B cell (primary cell): ENCODE data around the gene NPNT. TPM values are rescaled to one million over a fixed set of nuclear protein-coding genes. Genes with fewer than 3 reads are reported as not detected.
"Not testable (repeated sequence)": the region's sequence is repeated elsewhere in the genome, so short reads cannot be mapped to it uniquely, and the experiment has no call there.

ENCODE experiments used
- ATAC-seq: fragments of 200-7000 bp; cut with Tn5 transposase; one replicate; pipeline ENCODE4 v1.10.0; 2021; ENCODE audit warnings: low read depth, mild to moderate bottlenecking, moderate number of reproducible peaks, moderate library complexity
- CTCF ChIA-PET: fragments of 350-600 bp; sonication (Branson Sonifier 250); formaldehyde crosslinking; loops from one replicate; lab custom pipeline; 2021; ENCODE audit warnings: antibody characterized with exemption, inconsistent platforms; lab: Charles Lee
- POLR2A ChIA-PET: fragments of 350-600 bp; sonication (Branson Sonifier 250); formaldehyde crosslinking; loops from one replicate; lab custom pipeline; 2021; ENCODE audit warnings: antibody characterized with exemption; lab: Charles Lee
- DNase-seq: peaks from one replicate; pipeline ENCODE4 v3.0.0; 2013
- H2AFZ ChIP-seq: 2 replicates; pipeline ENCODE4 v1.6.1; 2012; ENCODE audit warnings: mild to moderate bottlenecking, low read depth, low read length; ENCODE audit not compliant: insufficient read depth, poor library complexity, severe bottlenecking
- H3K27ac ChIP-seq, 2 donors: 1 replicate in 1 of 2; 2 replicates in 1 of 2; pipeline ENCODE4 v1.5.1; 2012 to 2013; ENCODE audit warnings: low read length in 2 of 2, mild to moderate bottlenecking in 2 of 2, moderate library complexity in 1 of 2
- H3K27me3 ChIP-seq, 4 experiments: fragments of 200-600 bp in 1 of 4; sonication (generic) in 1 of 4; replicated peaks in 1 of 4; 1 replicate in 2 of 4; 2 replicates in 2 of 4; pipeline versions ENCODE4 v1.6.1 to v1.7.0; 2013 to 2016; ENCODE audit warnings: low read length in 3 of 4, mild to moderate bottlenecking in 2 of 4, mixed read lengths in 1 of 4, moderate library complexity in 1 of 4; ENCODE audit not compliant: insufficient read depth in 4 of 4, control insufficient read depth in 3 of 4; ENCODE audit errors: control extremely low read depth in 1 of 4
- H3K36me3 ChIP-seq, 2 experiments: replicated peaks in 1 of 2; 1 replicate in 1 of 2; 2 replicates in 1 of 2; pipeline versions ENCODE4 v1.6.1 to v1.7.1; 2013; ENCODE audit warnings: low read length in 1 of 2; ENCODE audit not compliant: insufficient read depth in 2 of 2, control insufficient read depth in 1 of 2; ENCODE audit errors: control extremely low read depth in 1 of 2, extremely low read depth in 1 of 2
- H3K4me1 ChIP-seq, 2 donors: fragments of 200-600 bp in 1 of 2; sonication (generic) in 1 of 2; 1 replicate in 1 of 2; 2 replicates in 1 of 2; pipeline versions ENCODE4 v1.5.1 to v1.6.1; 2013 to 2017; ENCODE audit warnings: low read length in 2 of 2; ENCODE audit not compliant: control insufficient read depth in 2 of 2, insufficient read depth in 2 of 2
- H3K4me2 ChIP-seq: replicated peaks from 2 replicates; pipeline ENCODE3; 2012; ENCODE audit warnings: mild to moderate bottlenecking, low read depth, low read length; ENCODE audit not compliant: poor library complexity, severe bottlenecking
- H3K4me3 ChIP-seq, 5 experiments: fragments of 200-600 bp in 1 of 5; sonication (generic) in 1 of 5; 1 replicate in 3 of 5; 2 replicates in 2 of 5; pipeline versions ENCODE4 v1.5.1 to v1.7.0; 2011 to 2016; ENCODE audit warnings: low read length in 4 of 5, mild to moderate bottlenecking in 4 of 5, low read depth in 2 of 5, control low read depth in 1 of 5, moderate library complexity in 1 of 5; ENCODE audit not compliant: insufficient read depth in 1 of 5; ENCODE audit errors: control extremely low read depth in 1 of 5, extremely low read depth in 1 of 5
- H3K79me2 ChIP-seq: fragments of 200-600 bp; sonication (generic); one replicate; pipeline ENCODE4 v1.6.0; 2016; ENCODE audit warnings: low read length; ENCODE audit not compliant: control insufficient read depth, insufficient read depth
- H3K9ac ChIP-seq: fragments of 200-600 bp; sonication (generic); 2 replicates; pipeline ENCODE4 v1.6.1; 2017; ENCODE audit warnings: mild to moderate bottlenecking, low read length, moderate library complexity
- H3K9me3 ChIP-seq, 3 donors: one replicate each; pipeline versions ENCODE4 v1.6.1 to v1.7.1; 2013; ENCODE audit warnings: low read length in 2 of 3; ENCODE audit not compliant: control insufficient read depth in 2 of 3, insufficient read depth in 1 of 3; ENCODE audit errors: control extremely low read depth in 1 of 3
- H4K20me1 ChIP-seq: 2 replicates; pipeline ENCODE4 v1.6.0; 2012; ENCODE audit warnings: mild to moderate bottlenecking, low read length; ENCODE audit not compliant: insufficient read depth, control insufficient read depth, poor library complexity, severe bottlenecking
- H3K27ac Mint-ChIP-seq: one replicate; pipeline ENCODE4 v1.8.0; 2021; ENCODE audit warnings: mixed read lengths
- H3K27me3 Mint-ChIP-seq: one replicate; pipeline ENCODE4 v1.8.0; 2021; ENCODE audit warnings: mixed read lengths
- H3K4me1 Mint-ChIP-seq: one replicate; pipeline ENCODE4 v1.8.0; 2021; ENCODE audit warnings: mixed read lengths
- H3K4me3 Mint-ChIP-seq: one replicate; pipeline ENCODE4 v1.8.0; 2021; ENCODE audit warnings: mixed read lengths
- H3K9me3 Mint-ChIP-seq: one replicate; pipeline ENCODE4 v1.8.0; 2022; ENCODE audit warnings: mixed read lengths; ENCODE audit not compliant: insufficient read depth
- EZH2 ChIP-seq: IDR thresholded peaks from 2 replicates; pipeline ENCODE4 v1.6.1; 2012; ENCODE audit warnings: borderline replicate concordance, low read depth, mild to moderate bottlenecking, moderate library complexity, low read length; ENCODE audit not compliant: insufficient read depth, poor library complexity, severe bottlenecking
- WGBS: methylation state at CpG from one replicate; pipeline ENCODE4 v1.1.5; 2013; ENCODE audit warnings: missing lambda C conversion rate; ENCODE audit not compliant: insufficient coverage; 5-methylcytosine and 5-hydroxymethylcytosine counted together
- intact Hi-C: fragments of 100-400 bp; cut with micrococcal nuclease; formaldehyde crosslinking; loops from one replicate; pipeline ENCODE4 v1.10.0; 2022
- polyA plus RNA-seq: library from polyadenylated mRNA; depleted of rRNA; stranded (reverse); fragments of >200 nt; gene quantifications from 2 replicates; pipeline ENCODE4 v1.2.3, GENCODE V29; 2012
- total RNA-seq, 2 donors: library from RNA; stranded (reverse); fragments of 120-200 nt in 1 of 2; gene quantifications; 1 replicate in 1 of 2; 2 replicates in 1 of 2; pipeline versions ENCODE4 v1.2.3 to v1.2.4, GENCODE V29; 2013 to 2022

NPNT gene
- total and polyA plus RNA-seq, 2 donors (not counting 1 experiment from before 2014, with no cell fraction given): not detected

DNA sequence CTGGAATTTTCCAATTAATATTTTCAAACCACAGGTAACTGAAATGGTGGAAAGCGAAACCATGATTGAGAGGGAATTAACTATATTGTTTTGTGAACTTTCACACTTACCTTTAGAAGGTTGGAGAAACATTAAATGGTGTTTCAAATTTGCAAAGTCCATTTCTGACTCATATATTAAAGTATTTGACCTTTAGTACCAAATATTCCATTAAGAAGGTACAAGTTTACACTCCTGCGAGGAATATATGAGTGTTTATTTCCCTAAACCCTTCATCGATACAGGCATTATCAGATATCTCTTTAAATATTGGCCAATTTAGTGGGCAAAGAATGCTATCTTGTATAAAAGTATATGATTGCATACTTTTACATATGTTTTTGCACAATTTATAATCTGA is 44.1 kb upstream of the NPNT start:
- Histone ChIP-seq H3K27ac (no peak overlapping the region), H3K9me3 (peaks cover 0 to 2% (median 0%) of the 10 kb centered on the region in 3 donors), H3K4me1 (no peaks in the 10 kb centered on the region), H3K4me2 (no peak overlapping the region), H3K4me3 (no peak overlapping the region), H3K36me3 (no peaks in the 10 kb centered on the region), H2AFZ (no peak overlapping the region), H3K27me3 (no peaks in the 10 kb centered on the region), H3K79me2 (no peaks in the 10 kb centered on the region), H3K9ac (no peak overlapping the region), H4K20me1 (no peaks in the 10 kb centered on the region)
- H3K27me3 Mint-ChIP-seq: no peaks in the 10 kb centered on the region
- DNase-seq (no peak), ATAC-seq (no peak)
- TF ChIP-seq EZH2: no peak
- ChIA-PET CTCF (no interaction called here), POLR2A (no interaction called here)
- intact Hi-C loops: no loop called here
- no CpG with 5 or more reads among the region's 3 CpGs for WGBS
- no peaks in the 10 kb centered on the region for H3K4me1 Mint-ChIP-seq
- H3K9me3 Mint-ChIP-seq: peaks cover 8% of the 10 kb centered on the region
- H3K4me3 Mint-ChIP-seq: no peak overlapping the region
- no peak overlapping the region for H3K27ac Mint-ChIP-seq

DNA sequence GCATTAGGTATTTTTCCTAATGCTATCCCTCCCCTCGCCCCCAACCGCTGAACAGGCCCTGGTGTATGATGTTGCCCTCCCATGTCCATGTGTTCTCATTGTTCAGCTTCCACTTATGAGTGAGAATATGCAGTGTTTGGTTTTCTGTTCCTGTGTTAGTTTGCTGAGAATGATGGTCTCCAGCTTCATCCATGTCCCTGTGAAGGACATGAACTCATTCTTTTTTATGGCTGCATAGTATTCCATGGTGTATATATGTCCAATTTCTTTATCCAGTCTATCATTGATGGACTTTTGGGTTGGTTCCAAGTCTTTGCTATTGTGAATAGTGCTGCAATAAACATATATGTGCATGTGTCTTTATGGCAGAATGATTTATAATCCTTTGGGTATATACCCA is 43.0 kb upstream of the NPNT start:
- H3K27me3 Mint-ChIP-seq, H3K4me3 Mint-ChIP-seq, CTCF ChIA-PET, H3K27ac ChIP-seq, POLR2A ChIA-PET, H3K4me3 ChIP-seq, ATAC-seq, H3K36me3 ChIP-seq, H4K20me1 ChIP-seq, H3K4me1 Mint-ChIP-seq, DNase-seq, H3K4me1 ChIP-seq, H3K79me2 ChIP-seq, H3K9me3 ChIP-seq, H2AFZ ChIP-seq, H3K27ac Mint-ChIP-seq, H3K9ac ChIP-seq, H3K4me2 ChIP-seq, intact Hi-C loops, H3K27me3 ChIP-seq: not testable (repeated sequence)
- WGBS: no CpG with 5 or more reads among the region's 2 CpGs
- H3K9me3 Mint-ChIP-seq: peaks cover 10% of the 10 kb centered on the region
